Activated naive CD4-positive, alpha-beta T cell treated with anti-CD3 and anti-CD28 coated beads, Interleukin-2, amount 10 ng/mL, durations not matched to agents 7 days and 5 days (primary cell): ENCODE data around the gene MRPL47.

Source experiments
- CTCF ChIA-PET: fragments of 350-600 bp; sonication (Branson Sonifier 250); formaldehyde crosslinking; loops from one replicate; lab custom pipeline; 2021; ENCODE audit warnings: antibody characterized with exemption; lab: Charles Lee
- DNase-seq: peaks from one replicate; pipeline ENCODE4 v3.0.0-alpha.2; 2020
- H3K27ac Mint-ChIP-seq: one replicate; pipeline ENCODE4 v1.8.0; 2021; ENCODE audit warnings: mild to moderate bottlenecking, moderate library complexity, mixed read lengths
- H3K27me3 Mint-ChIP-seq: one replicate; pipeline ENCODE4 v1.8.0; 2021; ENCODE audit warnings: mild to moderate bottlenecking, mixed read lengths
- H3K36me3 Mint-ChIP-seq: one replicate; pipeline ENCODE4 v1.8.0; 2021; ENCODE audit warnings: mixed read lengths
- H3K4me1 Mint-ChIP-seq: one replicate; pipeline ENCODE4 v1.8.0; 2021; ENCODE audit warnings: mixed read lengths
- H3K4me3 Mint-ChIP-seq: one replicate; pipeline ENCODE4 v1.8.0; 2021; ENCODE audit warnings: mild to moderate bottlenecking, moderate library complexity, mixed read lengths
- H3K9me3 Mint-ChIP-seq: one replicate; pipeline ENCODE4 v1.8.0; 2021; ENCODE audit warnings: mixed read lengths

MRPL47 gene

DNA sequence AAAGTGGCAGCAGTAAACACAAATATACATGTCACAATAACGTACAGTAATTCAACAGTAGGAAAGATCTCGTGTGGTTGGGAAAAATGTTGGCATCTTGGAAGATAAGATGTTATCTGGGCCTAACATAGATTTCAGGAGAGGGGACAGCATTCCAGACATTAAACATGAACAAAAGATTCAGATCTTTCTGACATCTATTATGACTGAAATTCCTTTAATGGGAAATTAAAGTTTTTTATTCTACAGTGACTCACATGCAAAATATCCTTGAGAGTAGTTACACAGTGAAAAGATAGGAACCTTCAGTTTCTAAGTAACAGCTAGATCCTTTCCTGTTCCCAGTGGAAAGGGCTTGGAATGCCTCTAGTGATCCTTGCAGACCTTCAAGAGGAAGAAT, 9.4 kb upstream of the MRPL47 start:
- H3K4me3 Mint-ChIP-seq = no peak overlapping the region
- peaks cover 20% of the 10 kb centered on the region for H3K4me1 Mint-ChIP-seq
- H3K9me3 Mint-ChIP-seq = no peaks in the 10 kb centered on the region
- H3K27ac Mint-ChIP-seq = no peak overlapping the region
- H3K36me3 Mint-ChIP-seq = peaks cover 28% of the 10 kb centered on the region
- CTCF ChIA-PET = no interaction called here
- H3K27me3 Mint-ChIP-seq = no peaks in the 10 kb centered on the region
- no peak for DNase-seq

DNA sequence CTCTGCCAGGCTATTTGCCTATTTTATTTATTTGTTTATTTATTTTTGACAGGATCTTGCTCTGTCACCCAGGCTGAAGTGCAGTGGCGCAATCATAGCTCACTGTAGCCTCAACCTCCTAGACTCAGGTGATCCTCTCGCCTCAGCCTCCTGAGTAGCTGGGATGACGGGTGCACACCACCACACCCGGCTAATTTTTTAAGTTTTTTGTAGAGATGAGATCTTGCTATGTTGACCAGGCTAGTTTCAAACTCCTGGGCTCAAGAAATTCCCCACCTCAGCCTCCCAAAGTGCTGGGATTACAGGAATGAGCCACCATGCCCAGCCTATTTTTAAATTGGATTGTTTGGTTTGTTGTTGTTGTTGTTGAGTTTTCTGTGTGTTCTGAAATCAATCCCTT, 5.6 kb upstream of the MRPL47 start:
- peak overlapping the region; percentile 64 for H3K27ac Mint-ChIP-seq
- DNase-seq = no peak
- no peaks in the 10 kb centered on the region for H3K27me3 Mint-ChIP-seq
- H3K4me3 Mint-ChIP-seq = no peak overlapping the region
- CTCF ChIA-PET = interaction anchor here (1.0 kb wide), 1 partner anchor 39 kb away, joined by 3 read pairs; no protein-coding TSS in a partner anchor
- peaks cover 32% of the 10 kb centered on the region for H3K36me3 Mint-ChIP-seq
- peaks cover 51% of the 10 kb centered on the region for H3K4me1 Mint-ChIP-seq
- no peaks in the 10 kb centered on the region for H3K9me3 Mint-ChIP-seq

DNA sequence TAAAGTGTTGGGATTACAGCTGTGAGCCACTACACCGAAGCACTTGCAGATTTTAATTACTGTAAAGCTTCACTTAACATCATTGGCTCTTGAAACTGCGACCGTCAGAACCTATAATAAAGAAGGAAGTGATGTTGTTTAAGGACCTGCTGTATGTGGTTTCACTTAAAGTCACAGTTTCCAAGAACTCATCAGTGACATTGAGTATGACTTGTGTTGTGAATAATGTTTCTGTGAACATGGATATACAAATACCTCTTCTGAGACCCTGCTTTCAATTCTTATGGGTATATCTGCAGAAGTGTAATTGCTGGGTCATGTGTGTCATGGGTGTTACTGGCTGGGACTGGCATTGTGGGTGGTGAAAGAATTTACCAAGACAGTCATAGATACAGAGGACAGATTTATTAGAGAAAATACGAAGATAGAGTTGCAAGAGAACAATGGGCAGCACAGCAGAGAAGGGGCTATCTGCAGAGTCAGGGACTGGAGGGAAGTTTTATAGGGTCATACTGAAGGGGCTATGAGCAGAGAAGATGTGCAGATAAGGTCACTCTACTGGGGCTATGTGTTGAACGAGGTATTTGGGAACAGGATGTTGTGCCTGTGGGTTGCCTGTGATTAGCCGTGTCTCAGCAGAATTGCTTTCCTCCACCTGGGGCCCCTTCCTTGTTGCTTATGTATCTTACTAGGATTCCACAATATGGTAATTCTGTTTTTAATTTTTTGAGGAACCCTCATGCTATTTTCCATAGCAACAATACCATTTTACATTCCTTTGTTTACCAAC, 4.7 kb upstream of the MRPL47 start:
- Mint-ChIP-seq H3K27me3 (no peaks in the 10 kb centered on the region), H3K4me3 (peak overlapping the region; percentile 40), H3K9me3 (no peaks in the 10 kb centered on the region), H3K4me1 (peaks cover 57% of the 10 kb centered on the region), H3K36me3 (peaks cover 38% of the 10 kb centered on the region), H3K27ac (peak overlapping the region; percentile 95)
- DNase-seq = peak; percentile 43
- CTCF ChIA-PET = interaction anchor here (1.0 kb wide), 1 partner anchor 40 kb away, joined by 4 read pairs; no protein-coding TSS in a partner anchor

DNA sequence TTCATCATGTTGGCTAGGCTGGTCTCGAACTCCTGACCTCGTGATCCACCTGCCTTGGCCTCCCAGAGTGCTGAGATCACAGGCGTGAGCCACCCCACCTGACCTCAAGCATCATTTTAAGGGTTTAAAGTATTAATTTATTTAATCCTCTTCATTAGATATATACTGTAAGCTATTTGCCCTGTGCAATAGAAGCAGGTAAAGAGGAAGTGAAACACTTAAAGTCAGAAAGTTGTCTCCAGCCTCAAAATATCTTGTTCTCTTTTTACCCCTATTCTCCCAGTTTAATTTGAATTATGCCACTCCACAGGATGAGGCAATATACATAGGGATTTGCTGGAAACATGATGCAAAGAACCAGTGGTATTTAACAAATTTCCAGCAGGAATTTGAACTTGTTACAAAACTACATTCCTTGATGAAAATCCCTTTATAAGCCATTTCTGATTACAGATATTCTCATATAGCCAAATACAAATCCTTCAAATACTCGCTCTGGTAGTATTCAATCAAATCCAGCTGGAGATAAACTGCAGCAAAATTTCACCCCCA, 2.2 kb upstream of the MRPL47 start:
- Mint-ChIP-seq H3K27me3 (no peaks in the 10 kb centered on the region), H3K27ac (peak overlapping the region; percentile 58), H3K9me3 (no peaks in the 10 kb centered on the region), H3K4me1 (peaks cover 67% of the 10 kb centered on the region), H3K36me3 (peaks cover 35% of the 10 kb centered on the region), H3K4me3 (peak overlapping the region; percentile 29)
- CTCF ChIA-PET = no interaction called here
- no peak for DNase-seq

DNA sequence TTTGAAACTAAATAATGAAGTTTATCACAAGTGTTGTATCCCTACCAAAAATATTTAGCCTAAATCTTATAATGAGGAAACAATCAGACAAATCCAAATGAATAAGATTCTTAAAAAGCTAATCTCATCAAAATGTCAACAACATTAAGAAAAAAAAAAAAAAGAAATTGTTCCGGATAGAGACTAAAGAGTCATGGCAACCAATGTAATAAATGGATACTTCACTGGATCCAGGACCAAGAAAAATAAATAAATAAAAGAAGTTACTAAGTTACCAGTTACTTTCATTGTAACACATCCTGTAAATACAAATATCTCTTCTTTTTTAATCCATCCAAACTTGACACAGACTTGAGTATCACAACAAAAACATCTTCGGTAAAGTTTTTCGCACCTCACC, 607 bp downstream of the MRPL47 start:
- H3K9me3 Mint-ChIP-seq = no peaks in the 10 kb centered on the region
- CTCF ChIA-PET = no interaction called here
- peaks cover 33% of the 10 kb centered on the region for H3K36me3 Mint-ChIP-seq
- H3K27me3 Mint-ChIP-seq = no peaks in the 10 kb centered on the region
- H3K4me1 Mint-ChIP-seq = peaks cover 52% of the 10 kb centered on the region
- H3K27ac Mint-ChIP-seq = peak overlapping the region; percentile 97
- H3K4me3 Mint-ChIP-seq = peak overlapping the region; percentile 98
- no peak for DNase-seq

DNA sequence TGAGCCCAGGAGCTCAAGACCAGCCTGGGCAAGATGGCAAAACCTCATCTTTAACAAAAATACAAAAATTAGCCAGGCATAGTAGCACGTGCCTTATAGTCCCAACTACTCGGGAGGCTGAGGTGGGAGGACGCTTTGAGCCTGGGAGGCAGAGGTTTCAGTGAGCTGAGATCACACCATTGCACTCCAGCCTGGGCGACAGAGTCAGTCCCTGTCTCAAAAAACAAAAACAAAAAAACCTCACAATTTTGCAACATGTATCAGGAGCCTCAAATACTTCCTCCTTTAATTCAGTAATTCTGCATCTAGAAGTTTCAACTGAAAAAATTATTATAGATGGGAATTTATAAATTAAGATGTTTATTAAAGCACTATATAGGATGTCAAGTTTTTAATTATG, 1.1 kb downstream of the MRPL47 start:
- Mint-ChIP-seq H3K4me3 (peak overlapping the region; percentile 98), H3K36me3 (peaks cover 34% of the 10 kb centered on the region), H3K9me3 (no peaks in the 10 kb centered on the region), H3K27me3 (no peaks in the 10 kb centered on the region), H3K4me1 (peaks cover 49% of the 10 kb centered on the region), H3K27ac (peak overlapping the region; percentile 97)
- CTCF ChIA-PET = no interaction called here
- DNase-seq = no peak

DNA sequence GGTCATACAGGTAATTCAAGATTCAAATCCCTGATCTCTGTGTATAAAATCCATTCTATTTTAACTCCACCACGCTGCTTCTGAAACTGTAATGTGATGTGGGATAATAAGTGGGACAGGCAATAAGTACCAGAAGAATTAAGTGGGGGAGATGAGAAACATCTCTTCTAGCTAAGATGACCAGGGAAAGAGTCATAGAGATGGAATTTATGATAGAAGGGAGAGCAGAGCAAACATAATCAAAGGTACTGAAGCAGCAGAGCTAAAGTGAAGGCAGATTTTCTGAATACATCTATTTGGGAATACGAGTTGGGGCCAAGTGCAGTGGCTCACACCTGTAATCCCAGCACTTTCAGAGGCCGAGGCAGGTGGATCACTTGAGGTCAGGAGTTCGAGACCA, 4.9 kb downstream of the MRPL47 start:
- CTCF ChIA-PET = no interaction called here
- Mint-ChIP-seq H3K4me3 (no peak overlapping the region), H3K36me3 (peaks cover 30% of the 10 kb centered on the region), H3K4me1 (peaks cover 17% of the 10 kb centered on the region), H3K27ac (no peak overlapping the region), H3K27me3 (no peaks in the 10 kb centered on the region), H3K9me3 (no peaks in the 10 kb centered on the region)
- no peak for DNase-seq

DNA sequence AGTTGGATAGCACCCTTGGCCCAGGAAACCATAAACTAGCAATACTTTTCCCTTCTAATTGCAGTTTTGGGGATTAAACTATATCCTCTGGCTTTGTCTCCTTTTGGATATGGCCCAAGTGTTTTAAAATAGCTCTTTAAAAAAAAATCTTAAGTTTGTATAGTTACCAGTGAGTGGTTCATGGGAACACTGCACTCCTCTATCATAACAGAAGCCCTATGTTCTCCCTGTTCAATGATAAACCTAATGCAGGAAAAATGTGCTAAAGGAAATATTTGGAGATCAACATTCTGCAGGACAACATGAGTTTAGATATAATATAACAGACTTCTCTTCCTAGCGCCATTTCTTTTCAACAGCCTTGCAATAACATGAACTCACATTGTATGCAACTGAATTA, 13.1 kb downstream of the MRPL47 start:
- DNase-seq = no peak
- no peaks in the 10 kb centered on the region for H3K27me3 Mint-ChIP-seq
- CTCF ChIA-PET = no interaction called here
- H3K36me3 Mint-ChIP-seq = peaks cover 36% of the 10 kb centered on the region
- H3K4me1 Mint-ChIP-seq = no peaks in the 10 kb centered on the region
- H3K27ac Mint-ChIP-seq = no peak overlapping the region
- no peak overlapping the region for H3K4me3 Mint-ChIP-seq
- H3K9me3 Mint-ChIP-seq = no peaks in the 10 kb centered on the region

DNA sequence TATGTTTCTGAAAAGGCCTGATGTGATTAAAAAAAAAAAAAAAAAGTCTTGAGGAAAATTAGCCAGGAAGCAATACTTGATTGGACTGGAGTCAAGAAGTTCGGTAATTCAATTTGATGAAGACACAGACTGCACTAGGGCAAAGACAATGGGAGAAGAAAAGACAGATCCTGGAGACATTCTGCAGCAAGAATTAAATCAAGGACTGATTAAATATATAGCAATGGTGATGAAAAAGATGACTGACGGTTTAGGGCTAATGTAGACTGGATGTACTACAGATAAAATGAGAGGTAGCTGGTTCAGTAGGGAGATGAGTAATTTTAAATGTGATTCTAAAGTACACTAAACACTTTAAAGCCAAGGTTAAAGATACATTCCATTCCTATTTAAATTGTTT, 13.8 kb downstream of the MRPL47 start:
- CTCF ChIA-PET = no interaction called here
- Mint-ChIP-seq H3K36me3 (peaks cover 42% of the 10 kb centered on the region), H3K27me3 (no peaks in the 10 kb centered on the region), H3K4me3 (no peak overlapping the region), H3K27ac (no peak overlapping the region), H3K4me1 (no peaks in the 10 kb centered on the region), H3K9me3 (no peaks in the 10 kb centered on the region)
- no peak for DNase-seq

DNA sequence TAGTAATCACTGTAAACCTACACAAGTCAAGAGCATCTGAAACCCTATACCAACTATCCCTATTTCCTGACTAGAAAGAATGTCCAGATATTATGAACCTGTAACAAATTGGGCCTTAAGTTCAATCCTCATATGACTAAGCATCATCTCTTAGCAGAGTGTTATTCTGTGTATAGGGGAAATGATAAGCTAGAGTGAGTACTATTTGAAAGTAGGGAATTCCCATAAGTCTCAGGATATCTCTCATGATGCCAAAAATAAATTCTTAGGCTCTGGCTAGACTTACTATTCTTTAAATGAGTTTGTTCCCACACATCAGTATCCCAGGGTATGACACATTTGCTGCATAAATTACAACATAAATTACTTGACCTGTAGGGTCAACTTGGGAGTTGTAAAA, 15.3 kb downstream of the MRPL47 start:
- no peaks in the 10 kb centered on the region for H3K9me3 Mint-ChIP-seq
- H3K27ac Mint-ChIP-seq = no peak overlapping the region
- no peak for DNase-seq
- H3K36me3 Mint-ChIP-seq = peaks cover 41% of the 10 kb centered on the region
- no peaks in the 10 kb centered on the region for H3K4me1 Mint-ChIP-seq
- no peaks in the 10 kb centered on the region for H3K27me3 Mint-ChIP-seq
- no peak overlapping the region for H3K4me3 Mint-ChIP-seq
- CTCF ChIA-PET = no interaction called here

DNA sequence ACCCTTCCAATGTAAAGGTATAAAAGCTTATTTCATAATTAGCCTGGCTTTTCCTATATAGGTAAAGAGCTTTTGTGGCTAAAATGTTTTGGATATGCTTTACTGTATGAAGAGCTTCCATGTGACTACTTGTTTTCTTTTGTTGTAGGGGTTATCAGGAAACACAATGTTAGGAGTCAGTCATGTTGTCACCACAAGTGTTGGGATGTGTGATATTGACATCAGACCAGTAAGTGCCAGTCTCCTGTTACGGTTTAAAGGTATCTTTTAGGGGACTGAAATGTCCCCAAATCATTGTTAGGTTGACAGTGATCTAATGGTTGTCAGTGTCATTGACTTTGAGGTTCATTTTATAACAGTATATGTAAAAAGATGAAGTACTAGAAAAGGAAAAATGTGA, 23.4 kb downstream of the MRPL47 start:
- no peak overlapping the region for H3K4me3 Mint-ChIP-seq
- H3K36me3 Mint-ChIP-seq = peaks cover 33% of the 10 kb centered on the region
- DNase-seq = no peak
- no peak overlapping the region for H3K27ac Mint-ChIP-seq
- no peaks in the 10 kb centered on the region for H3K9me3 Mint-ChIP-seq
- no peaks in the 10 kb centered on the region for H3K4me1 Mint-ChIP-seq
- no peaks in the 10 kb centered on the region for H3K27me3 Mint-ChIP-seq
- CTCF ChIA-PET = no interaction called here

DNA sequence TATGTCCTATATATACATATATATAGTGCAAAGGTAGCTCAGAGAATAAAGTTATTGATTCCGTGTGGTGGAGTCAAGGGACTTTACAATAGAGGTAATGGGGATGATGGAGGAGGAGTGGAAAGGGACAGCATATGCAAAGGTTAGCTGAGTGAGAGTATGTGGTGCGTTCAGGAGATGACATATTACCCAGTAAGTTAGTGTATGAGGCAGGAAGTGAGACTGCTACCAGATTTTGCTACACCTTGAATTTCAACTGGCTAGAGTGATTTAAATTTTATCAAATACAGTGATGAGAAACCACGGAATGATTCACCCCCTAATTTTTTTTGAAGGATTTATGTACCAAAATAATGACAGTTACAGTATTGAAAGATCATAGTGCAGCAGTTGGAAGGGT, 38.9 kb downstream of the MRPL47 start:
- DNase-seq = no peak
- CTCF ChIA-PET = interaction anchor here (1.4 kb wide), 1 partner anchor 12 kb away, joined by 3 read pairs; no protein-coding TSS in a partner anchor
- Mint-ChIP-seq H3K4me3 (peak overlapping the region; percentile 2), H3K4me1 (peaks cover 35% of the 10 kb centered on the region), H3K36me3 (peaks cover 12% of the 10 kb centered on the region), H3K27me3 (peaks cover 10% of the 10 kb centered on the region), H3K27ac (peak overlapping the region; percentile 35), H3K9me3 (no peaks in the 10 kb centered on the region)

DNA sequence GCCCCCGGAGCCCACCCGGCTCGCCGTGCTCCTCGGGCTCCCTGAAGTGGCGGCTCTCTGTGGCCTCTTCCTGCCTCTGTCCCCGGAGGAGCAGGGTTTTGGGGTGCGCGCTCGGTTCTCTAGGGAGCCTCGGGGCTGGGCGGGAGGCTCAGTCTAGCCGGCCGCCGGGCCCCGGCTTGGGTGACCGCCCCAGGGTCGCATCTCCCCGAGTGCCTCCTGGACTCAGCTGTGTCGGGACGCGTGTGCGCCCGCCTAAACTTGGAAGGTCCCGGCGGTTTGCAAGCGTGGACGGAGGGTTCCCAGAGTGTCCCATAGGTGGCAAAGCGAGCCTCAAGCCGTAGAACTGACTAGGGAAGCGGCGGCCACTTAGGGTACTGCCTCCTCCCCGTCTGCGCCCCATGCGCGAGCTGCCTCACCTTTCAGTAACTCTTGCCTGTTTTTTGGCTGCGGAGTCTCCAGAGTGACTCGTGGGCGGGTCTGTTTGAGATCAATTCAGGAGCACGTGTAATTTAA, 41.1 kb downstream of the MRPL47 start:
- no peaks in the 10 kb centered on the region for H3K9me3 Mint-ChIP-seq
- peak overlapping the region; percentile 94 for H3K27ac Mint-ChIP-seq
- peak; percentile 81 for DNase-seq
- peaks cover 7% of the 10 kb centered on the region for H3K36me3 Mint-ChIP-seq
- H3K27me3 Mint-ChIP-seq = peaks cover 13% of the 10 kb centered on the region
- CTCF ChIA-PET = interaction anchor here (0.9 kb wide), 1 partner anchor 216 kb away, joined by 3 read pairs; the partner anchor contains the start of gene MFN1
- H3K4me1 Mint-ChIP-seq = peaks cover 35% of the 10 kb centered on the region
- peak overlapping the region; percentile 91 for H3K4me3 Mint-ChIP-seq

DNA sequence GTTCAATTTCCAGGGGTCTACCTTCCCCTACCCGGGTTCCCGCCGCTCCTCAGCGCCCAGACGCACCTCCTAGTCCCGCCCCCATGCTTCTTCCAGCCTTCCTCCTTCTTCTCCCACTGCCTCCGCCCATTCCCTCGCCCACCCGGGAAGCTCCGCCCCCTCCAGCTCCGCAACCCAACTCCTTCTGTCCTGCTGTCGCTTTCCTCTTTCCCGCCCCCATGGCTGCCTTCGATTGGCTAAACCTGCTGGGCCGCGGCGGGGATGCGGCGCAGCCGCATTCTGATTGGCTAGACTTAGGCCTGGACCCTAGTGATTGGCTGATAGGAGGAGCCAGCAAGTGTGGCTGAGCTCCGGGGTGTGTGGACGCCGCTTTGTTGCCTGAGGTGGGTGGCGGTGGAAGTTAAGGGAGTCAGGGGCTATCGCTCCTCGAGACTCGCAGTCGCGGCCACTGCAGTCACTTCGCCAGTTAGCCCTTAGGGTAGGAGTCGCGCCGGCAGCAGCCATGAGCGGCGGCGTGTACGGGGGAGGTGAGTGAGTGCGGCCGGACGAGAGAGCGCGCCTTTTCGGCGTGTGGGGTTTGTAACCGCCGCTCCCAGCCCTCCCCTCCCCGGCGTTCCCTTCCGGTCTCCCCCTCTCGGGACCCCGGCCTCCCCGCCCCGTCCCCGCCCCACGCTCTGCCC, 41.7 kb downstream of the MRPL47 start, which contains the start of gene ACTL6A:
Gene ACTL6A (plus strand): TSS at position 336 of the 680 bp plus-strand sequence. CDS start 167 bp downstream, at position 503.
- H3K36me3 Mint-ChIP-seq = peaks cover 7% of the 10 kb centered on the region
- H3K4me3 Mint-ChIP-seq = peak within 1 kb of the TSS; percentile 91
- peak; percentile 99 for DNase-seq
- CTCF ChIA-PET = interaction anchor here (0.9 to 1.0 kb wide), 2 partner anchors 215 to 247 kb away, joined by 3 read pairs; partner anchors contain the start of gene MFN1
- no peaks in the 10 kb centered on the region for H3K9me3 Mint-ChIP-seq
- peaks cover 35% of the 10 kb centered on the region for H3K4me1 Mint-ChIP-seq
- peak within 1 kb of the TSS; percentile 94 for H3K27ac Mint-ChIP-seq
- H3K27me3 Mint-ChIP-seq = peaks cover 13% of the 10 kb centered on the region
